Suprapubic skin (tissue), 4 donors: ENCODE measurements around the gene ZSWIM6. TPM values are rescaled to one million over a fixed set of nuclear protein-coding genes. Genes with fewer than 3 reads are reported as not detected.

Experiments
- DNase-seq, 2 donors: peaks; one replicate each; pipeline ENCODE4 v3.0.0-alpha.2; 2019; ENCODE audit warnings: low spot score in 2 of 2
- H3K27ac ChIP-seq: fragments of 200-600 bp; sonication (generic); one replicate; pipeline ENCODE4 v1.5.1; 2019
- H3K27me3 ChIP-seq: fragments of 200-600 bp; sonication (generic); one replicate; pipeline ENCODE4 v1.5.1; 2019
- H3K36me3 ChIP-seq: fragments of 200-600 bp; sonication (generic); one replicate; pipeline ENCODE4 v1.5.1; 2019
- H3K4me1 ChIP-seq: fragments of 200-600 bp; sonication (generic); one replicate; pipeline ENCODE4 v1.5.1; 2019
- H3K4me3 ChIP-seq: fragments of 200-600 bp; sonication (generic); one replicate; pipeline ENCODE4 v1.5.1; 2019; ENCODE audit warnings: mild to moderate bottlenecking
- H3K9me3 ChIP-seq: fragments of 200-600 bp; sonication (generic); one replicate; pipeline ENCODE4 v1.5.1; 2019
- CTCF ChIP-seq, 2 donors: fragments of 200-600 bp in 1 of 2; fragments of 450-650 bp in 1 of 2; sonication (generic) in 1 of 2; IDR thresholded peaks; one replicate each; pipeline ENCODE4 v1.5.1; 2016 to 2019; ENCODE audit warnings: antibody characterized with exemption in 2 of 2, mild to moderate bottlenecking in 1 of 2, moderate library complexity in 1 of 2
- EP300 ChIP-seq: sonication (generic); formaldehyde crosslinking; IDR thresholded peaks from one replicate; pipeline ENCODE4 v1.6.1; 2017; ENCODE audit warnings: antibody characterized with exemption
- POLR2A ChIP-seq, 2 donors: fragments of 450-650 bp; IDR thresholded peaks; one replicate each; pipeline ENCODE4 v1.6.1; 2017; ENCODE audit warnings: antibody characterized with exemption in 2 of 2, mild to moderate bottlenecking in 2 of 2, moderate library complexity in 2 of 2
- POLR2AphosphoS5 ChIP-seq, 3 donors: sonication (generic); formaldehyde crosslinking; IDR thresholded peaks; one replicate each; pipeline ENCODE4 v1.6.1; 2017; ENCODE audit warnings: antibody characterized with exemption in 3 of 3
- WGBS: methylation state at CpG from one replicate; pipeline ENCODE4 v1.1.5; 2018; 5-methylcytosine and 5-hydroxymethylcytosine counted together
- total RNA-seq, 4 donors: library from RNA; depleted of rRNA; stranded (reverse); fragments of >200 nt; gene quantifications; one replicate each; pipeline ENCODE4 v1.1.0, GENCODE V29; 2016

ZSWIM6 gene
- total RNA-seq, 4 donors from 2014 or later: 7.3 to 12.2 (median 8.2) TPM

GRCh38 chr5:61572959-61573358, 240.9 kb downstream of the ZSWIM6 start:
- 95% methylated on average over 4 of the region's 5 CpGs for WGBS
- H3K4me3 ChIP-seq: no peak overlapping the region
- TF ChIP-seq EP300: no peak
- no peak for TF ChIP-seq POLR2A (IDR thresholded peaks at IDR 0.05)
- no peak for TF ChIP-seq POLR2AphosphoS5 (IDR thresholded peaks at IDR 0.05)
- TF ChIP-seq CTCF (IDR thresholded peaks at IDR 0.05): no peak
- no peaks in the 10 kb centered on the region for H3K36me3 ChIP-seq
- DNase-seq: no peak
- no peaks in the 10 kb centered on the region for H3K4me1 ChIP-seq
- H3K9me3 ChIP-seq: no peaks in the 10 kb centered on the region
- no peaks in the 10 kb centered on the region for H3K27me3 ChIP-seq
- no peak overlapping the region for H3K27ac ChIP-seq

- Histone ChIP-seq H3K4me3 (no peak overlapping the region), H3K27me3 (no peaks in the 10 kb centered on the region), H3K4me1 (no peaks in the 10 kb centered on the region), H3K36me3 (no peaks in the 10 kb centered on the region), H3K27ac (no peak overlapping the region), H3K9me3 (no peaks in the 10 kb centered on the region)
- WGBS: 60% methylated on average over 4 of the region's 4 CpGs
- no peak for DNase-seq
- TF ChIP-seq POLR2AphosphoS5 (IDR thresholded peaks at IDR 0.05) (no peak), CTCF (IDR thresholded peaks at IDR 0.05) (no peak), EP300 (no peak), POLR2A (IDR thresholded peaks at IDR 0.05) (no peak)
These were observed 243.0 kb downstream of the ZSWIM6 start for GRCh38 chr5:61575103-61575502.

DNA sequence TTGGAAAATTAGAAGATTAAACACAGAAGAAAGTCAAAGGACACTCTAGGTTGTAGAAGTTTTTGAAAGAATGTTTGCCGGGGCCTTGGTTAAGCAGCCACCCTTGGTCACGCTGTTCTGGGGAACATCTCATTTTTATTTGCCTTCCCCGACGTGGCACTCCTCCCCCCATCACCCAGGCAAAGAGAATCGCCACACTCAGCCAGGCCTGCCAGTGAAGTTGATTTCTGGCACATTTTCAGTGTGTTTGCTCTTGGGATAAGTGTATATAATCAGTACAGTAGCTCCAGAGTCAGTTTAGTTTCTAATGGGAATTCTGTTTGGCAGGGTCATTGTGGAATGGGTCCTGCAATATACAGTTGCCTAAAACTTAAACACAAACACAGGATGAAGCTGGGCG, 243.5 kb downstream of the ZSWIM6 start:
- Histone ChIP-seq H3K27me3 (no peaks in the 10 kb centered on the region), H3K27ac (no peak overlapping the region), H3K4me1 (no peaks in the 10 kb centered on the region), H3K36me3 (no peaks in the 10 kb centered on the region), H3K4me3 (no peak overlapping the region), H3K9me3 (no peaks in the 10 kb centered on the region)
- 76% methylated on average over 6 of the region's 6 CpGs for WGBS
- no peak for TF ChIP-seq POLR2A (IDR thresholded peaks at IDR 0.05)
- TF ChIP-seq CTCF (IDR thresholded peaks at IDR 0.05): no peak
- TF ChIP-seq EP300: no peak
- no peak for TF ChIP-seq POLR2AphosphoS5 (IDR thresholded peaks at IDR 0.05)
- no peak for DNase-seq

DNA sequence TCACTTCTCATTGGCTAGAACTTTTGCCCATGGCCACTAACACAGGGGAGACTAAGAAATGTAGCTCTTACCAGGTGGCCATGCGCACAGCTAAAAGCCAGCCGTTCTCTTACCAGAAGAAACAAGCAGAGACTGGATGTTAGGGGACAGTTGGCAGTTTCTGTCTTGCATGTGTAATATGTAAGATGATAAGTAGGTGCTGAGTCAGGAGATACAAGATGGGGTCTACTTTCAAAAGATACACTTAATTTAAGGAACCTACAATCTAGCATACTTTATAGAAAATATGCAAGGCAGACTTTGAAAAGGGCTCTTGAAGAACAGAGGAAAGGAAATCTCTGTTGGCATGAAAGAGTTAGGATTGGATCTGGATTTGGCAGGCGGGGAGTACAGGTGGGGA, 244.5 kb downstream of the ZSWIM6 start:
- H3K36me3 ChIP-seq: no peaks in the 10 kb centered on the region
- no peak overlapping the region for H3K4me3 ChIP-seq
- TF ChIP-seq POLR2A (IDR thresholded peaks at IDR 0.05) (no peak), POLR2AphosphoS5 (IDR thresholded peaks at IDR 0.05) (no peak), CTCF (IDR thresholded peaks at IDR 0.05) (no peak)
- no peak overlapping the region for H3K27ac ChIP-seq
- WGBS: 95% methylated on average over 3 of the region's 3 CpGs
- no peaks in the 10 kb centered on the region for H3K27me3 ChIP-seq
- H3K4me1 ChIP-seq: no peaks in the 10 kb centered on the region
- no peaks in the 10 kb centered on the region for H3K9me3 ChIP-seq
- DNase-seq: no peak

GRCh38 chr5:61578858-61579503, 246.9 kb downstream of the ZSWIM6 start:
- 91% methylated on average over 1 of the region's 1 CpG for WGBS
- H3K4me1 ChIP-seq: peaks cover 4% of the 10 kb centered on the region
- DNase-seq: no peak
- H3K4me3 ChIP-seq: no peak overlapping the region
- no peak for TF ChIP-seq POLR2A (IDR thresholded peaks at IDR 0.05)
- no peak for TF ChIP-seq EP300
- TF ChIP-seq POLR2AphosphoS5 (IDR thresholded peaks at IDR 0.05): no peak
- no peak for TF ChIP-seq CTCF (IDR thresholded peaks at IDR 0.05)
- no peak overlapping the region for H3K27ac ChIP-seq
- no peaks in the 10 kb centered on the region for H3K9me3 ChIP-seq
- no peaks in the 10 kb centered on the region for H3K36me3 ChIP-seq
- no peaks in the 10 kb centered on the region for H3K27me3 ChIP-seq
